H1 (cell line): ENCODE results near the gene TMEM59L. TPM values are rescaled to one million over a fixed set of nuclear protein-coding genes. Genes with fewer than 3 reads are reported as not detected.

ENCODE experiments used
- CTCF ChIA-PET: fragments of 300-600 bp; sonication (Branson Sonifier 250); formaldehyde crosslinking; loops from one replicate; lab custom pipeline; 2021; ENCODE audit not compliant: partially characterized antibody; lab: Charles Lee
- POLR2A ChIA-PET: fragments of 300-600 bp; sonication (Branson Sonifier 250); formaldehyde crosslinking; loops from one replicate; lab custom pipeline; 2021; ENCODE audit warnings: inconsistent platforms; ENCODE audit not compliant: partially characterized antibody; lab: Charles Lee
- DNase-seq, 2 experiments: peaks; one replicate each; pipeline versions ENCODE4 v3.0.0 to v3.0.0-alpha.2; 2010 to 2022; ENCODE audit warnings: low spot score in 2 of 2, low read depth in 1 of 2, mixed read lengths in 1 of 2
- FAIRE-seq: peaks from 2 replicates; lab custom pipeline; 2011; peaks lifted over from hg19 to GRCh38; lab: Jason Lieb, UNC
- H2AFZ ChIP-seq: 2 replicates; pipeline ENCODE4 v1.8.1; 2012; ENCODE audit warnings: low read length, inconsistent platforms
- H2AK5ac ChIP-seq: 2 replicates; pipeline ENCODE4 v1.6.1; 2013; ENCODE audit warnings: low read depth, low read length
- H2BK120ac ChIP-seq: replicated peaks from 2 replicates; pipeline ENCODE3; 2013; ENCODE audit warnings: low read depth, low read length, inconsistent platforms
- H2BK12ac ChIP-seq: 2 replicates; pipeline ENCODE4 v1.6.1; 2013; ENCODE audit warnings: low read depth, low read length
- H2BK15ac ChIP-seq: 2 replicates; pipeline ENCODE4 v1.6.1; 2013; ENCODE audit warnings: low read length
- H2BK20ac ChIP-seq: 2 replicates; pipeline ENCODE4 v1.6.1; 2013; ENCODE audit warnings: low read length
- H2BK5ac ChIP-seq: 2 replicates; pipeline ENCODE4 v1.6.1; 2013; ENCODE audit warnings: low read depth, low read length
- H3K14ac ChIP-seq: 2 replicates; pipeline ENCODE4 v1.6.1; 2013; ENCODE audit warnings: inconsistent platforms; ENCODE audit not compliant: insufficient read length
- H3K18ac ChIP-seq: 2 replicates; pipeline ENCODE4 v1.6.1; 2013; ENCODE audit warnings: low read length; ENCODE audit errors: extremely low read depth
- H3K23ac ChIP-seq: 2 replicates; pipeline ENCODE4 v1.6.1; 2013; ENCODE audit warnings: inconsistent platforms; ENCODE audit not compliant: insufficient read length
- H3K23me2 ChIP-seq: 2 replicates; pipeline ENCODE4 v1.6.1; 2013; ENCODE audit warnings: low read depth, low read length
- H3K27ac ChIP-seq: 2 replicates; pipeline ENCODE4 v1.6.1; 2011; ENCODE audit warnings: low read depth, low read length, inconsistent platforms
- H3K27me3 ChIP-seq, 4 experiments: replicated peaks in 1 of 4; 1 replicate in 1 of 4; 2 replicates in 3 of 4; pipeline versions ENCODE4 v1.6.1 to v1.8.1; 2011 to 2013; ENCODE audit warnings: low read length in 3 of 4, mild to moderate bottlenecking in 3 of 4, inconsistent platforms in 2 of 4, mixed read lengths in 2 of 4, moderate library complexity in 1 of 4; ENCODE audit not compliant: control insufficient read depth in 3 of 4, insufficient read depth in 3 of 4; ENCODE audit errors: extremely low read depth in 1 of 4
- H3K36me3 ChIP-seq, 4 experiments: 2 replicates each; pipeline versions ENCODE4 v1.6.1 to v1.8.1; 2011 to 2013; ENCODE audit warnings: mild to moderate bottlenecking in 4 of 4, low read length in 3 of 4, moderate library complexity in 2 of 4, control low read depth in 1 of 4, inconsistent platforms in 1 of 4; ENCODE audit not compliant: insufficient read depth in 4 of 4, control insufficient read depth in 2 of 4
- H3K4ac ChIP-seq: replicated peaks from 2 replicates; pipeline ENCODE3; 2013; ENCODE audit warnings: low read length, low read depth, mixed read lengths, inconsistent platforms; ENCODE audit not compliant: insufficient read length
- H3K4me1 ChIP-seq, 4 experiments: replicated peaks in 1 of 4; 1 replicate in 1 of 4; 2 replicates in 3 of 4; pipeline versions ENCODE4 v1.6.1 to v1.8.1; 2011 to 2013; ENCODE audit warnings: low read length in 3 of 4, inconsistent platforms in 2 of 4, mixed read lengths in 1 of 4; ENCODE audit not compliant: insufficient read depth in 4 of 4, control insufficient read depth in 3 of 4
- H3K4me2 ChIP-seq, 2 experiments: 2 replicates each; pipeline versions ENCODE4 v1.6.1 to v1.8.1; 2011 to 2013; ENCODE audit warnings: low read depth in 2 of 2, low read length in 2 of 2, control low read depth in 1 of 2, inconsistent platforms in 1 of 2, mild to moderate bottlenecking in 1 of 2; ENCODE audit not compliant: insufficient read depth in 1 of 2
- H3K4me3 ChIP-seq, 4 experiments: fragments of 200-600, 300-600 bp in 1 of 4; sonication (generic), shearing (Covaris generic), sonication (Bioruptor Twin) in 1 of 4; 2 replicates each; pipeline versions ENCODE4 v1.5.1 to v1.8.1; 2011 to 2016; ENCODE audit warnings: low read length in 4 of 4, low read depth in 3 of 4, control low read depth in 2 of 4, inconsistent platforms in 2 of 4, mild to moderate bottlenecking in 2 of 4, mixed read lengths in 1 of 4, moderate library complexity in 1 of 4; ENCODE audit not compliant: insufficient read depth in 2 of 4; ENCODE audit errors: extremely low read depth in 1 of 4
- H3K56ac ChIP-seq: replicated peaks from 2 replicates; pipeline ENCODE3; 2013; ENCODE audit warnings: low read depth, mild to moderate bottlenecking, mixed read lengths, low read length, inconsistent platforms; ENCODE audit not compliant: insufficient read length
- H3K79me1 ChIP-seq: 2 replicates; pipeline ENCODE4 v1.6.1; 2013; ENCODE audit warnings: low read depth, low read length, control low read depth
- H3K79me2 ChIP-seq, 2 experiments: 2 replicates each; pipeline versions ENCODE4 v1.6.1 to v1.8.1; 2012 to 2013; ENCODE audit warnings: low read length in 2 of 2, mild to moderate bottlenecking in 2 of 2, inconsistent platforms in 1 of 2; ENCODE audit not compliant: insufficient read depth in 2 of 2, control insufficient read depth in 1 of 2
- H3K9ac ChIP-seq, 4 experiments: replicated peaks in 1 of 4; 1 replicate in 1 of 4; 2 replicates in 3 of 4; pipeline versions ENCODE4 v1.6.1 to v1.8.1; 2011 to 2013; ENCODE audit warnings: low read depth in 3 of 4, low read length in 3 of 4, control low read depth in 2 of 4, mild to moderate bottlenecking in 2 of 4, moderate library complexity in 2 of 4, inconsistent platforms in 1 of 4; ENCODE audit errors: extremely low read depth in 1 of 4
- H3K9me3 ChIP-seq, 2 experiments: 2 replicates each; pipeline versions ENCODE4 v1.6.1 to v1.8.1; 2012 to 2013; ENCODE audit warnings: mild to moderate bottlenecking in 2 of 2, moderate library complexity in 2 of 2, control low read depth in 1 of 2, inconsistent platforms in 1 of 2, low read depth in 1 of 2, low read length in 1 of 2, mixed read lengths in 1 of 2; ENCODE audit not compliant: insufficient read depth in 2 of 2
- H4K20me1 ChIP-seq, 2 experiments: replicated peaks in 1 of 2; 2 replicates each; pipeline versions ENCODE3 to v1.8.1; 2011 to 2013; ENCODE audit warnings: inconsistent platforms in 2 of 2, low read length in 2 of 2, mild to moderate bottlenecking in 1 of 2; ENCODE audit not compliant: insufficient read depth in 2 of 2, control insufficient read depth in 1 of 2
- H4K5ac ChIP-seq: 2 replicates; pipeline ENCODE4 v1.6.1; 2013; ENCODE audit warnings: low read length, low read depth, mixed read lengths, inconsistent platforms; ENCODE audit not compliant: insufficient read length
- H4K8ac ChIP-seq: 2 replicates; pipeline ENCODE4 v1.8.0; 2013; ENCODE audit warnings: mild to moderate bottlenecking, moderate library complexity, low read length, inconsistent platforms; ENCODE audit not compliant: insufficient read depth; ENCODE audit errors: extremely low read depth
- H4K91ac ChIP-seq: replicated peaks from 2 replicates; pipeline ENCODE3; 2013; ENCODE audit warnings: low read length, mixed read lengths, inconsistent platforms; ENCODE audit not compliant: insufficient read length
- NRF1 ChIP-seq: IDR thresholded peaks from 2 replicates; pipeline ENCODE4 v1.6.1; 2011; ENCODE audit warnings: mild to moderate bottlenecking, low read depth, low read length, improper control_type of control experiment
- RXRA ChIP-seq: IDR thresholded peaks from 2 replicates; pipeline ENCODE4 v1.6.1; 2011; ENCODE audit warnings: low read depth, mild to moderate bottlenecking, low read length, moderate library complexity; ENCODE audit not compliant: insufficient read depth
- WGBS, 2 experiments: shearing (Covaris generic) in 1 of 2; methylation state at CpG; one replicate each; pipeline versions ENCODE4 v1.1.6 to v1.1.7; 2013 to 2015; ENCODE audit warnings: low lambda C conversion rate in 2 of 2, mixed read lengths in 2 of 2, inconsistent platforms in 1 of 2, low coverage in 1 of 2, missing lambda C conversion rate in 1 of 2; ENCODE audit not compliant: insufficient replicate concordance in 2 of 2, insufficient coverage in 1 of 2, insufficient read length in 1 of 2; ENCODE audit errors: extremely low coverage in 1 of 2, missing lambda C conversion rate in 1 of 2; 5-methylcytosine and 5-hydroxymethylcytosine counted together
- polyA plus RNA-seq, 7 experiments: library from polyadenylated mRNA; depleted of rRNA in 3 of 7; stranded (reverse) in 5 of 7; unstranded in 2 of 7; fragments of >200 nt in 5 of 7; fragments of 200-250 nt in 2 of 7; gene quantifications; 1 replicate in 5 of 7; 2 replicates in 1 of 7; 4 replicates in 1 of 7; pipeline versions ENCODE4 v1.2.1 to v1.2.3, GENCODE V29; 2011 to 2013; ENCODE audit warnings: missing spikeins in 2 of 7, mixed read lengths in 2 of 7
- total RNA-seq: library from RNA; stranded (reverse); fragmentation: NEBNext Ultra II Directional; extraction: Animal tissue kit (Norgen Biotek cat#: 25700); gene quantifications from 2 replicates; pipeline ENCODE4 v1.2.1, GENCODE V29; 2021

The TMEM59L gene
- total and polyA plus RNA-seq, 2 of the 8 experiments (the other 6 are each of a cell fraction or from before 2014, with no cell fraction given), result 4.0 to 12.2 TPM

DNA sequence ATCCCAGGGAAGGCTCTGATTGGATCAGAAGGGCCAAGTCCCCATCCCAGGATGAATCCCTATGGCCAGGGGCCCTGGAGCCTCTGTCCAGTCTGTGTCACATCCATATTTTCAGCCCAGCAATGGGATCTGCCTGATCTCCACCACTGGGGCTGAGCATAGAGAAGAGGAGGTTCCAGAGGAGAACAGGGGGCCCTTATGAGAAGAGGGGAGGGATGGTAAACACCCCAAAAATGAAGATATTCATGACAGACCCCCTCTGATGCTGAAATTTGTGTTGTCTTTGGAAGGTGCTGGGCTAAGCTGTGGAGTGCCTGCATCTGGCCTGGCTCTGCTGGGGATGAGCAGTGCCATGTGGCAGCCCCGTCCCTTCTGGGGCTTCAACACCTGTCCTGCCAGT is 38.6 kb downstream of the TMEM59L start:
- POLR2A ChIA-PET, result interaction anchor here (1.2 kb wide), 1 partner anchor 59 kb away, joined by 3 read pairs; no protein-coding TSS in a partner anchor
- Histone ChIP-seq H3K4me1 (peaks cover 0 to 13% (median under 1%) of the 10 kb centered on the region in 4 experiments; a peak in 3 of 7 replicates), H4K91ac (no peak overlapping the region), H2BK20ac (no peak overlapping the region), H3K79me2 (peaks cover 0 to 3% of the 10 kb centered on the region in 2 experiments; a peak in 1 of 4 replicates), H2AFZ (no peak overlapping the region), H4K5ac (no peak overlapping the region), H4K20me1 (peaks cover 9 to 44% of the 10 kb centered on the region in 2 experiments), H2BK12ac (no peak overlapping the region), H2BK5ac (no peak overlapping the region), H3K18ac (no peak overlapping the region), H3K79me1 (peaks cover 19% of the 10 kb centered on the region), H3K36me3 (no peaks in the 10 kb centered on the region), H2AK5ac (no peak overlapping the region), H2BK15ac (no peak overlapping the region), H3K27ac (no peak overlapping the region), H3K14ac (no peak overlapping the region), H2BK120ac (no peak overlapping the region), H4K8ac (0 out of 2 replicates have a peak overlapping the region, but pooled peaks have one; percentile 57), H3K23ac (no peak overlapping the region), H3K9ac (no peak overlapping the region), H3K4me3 (no peak overlapping the region), H3K4me2 (no peak overlapping the region), H3K27me3 (no peaks in the 10 kb centered on the region), H3K23me2 (peaks cover 13% of the 10 kb centered on the region; the same call in 1 of the 2 replicates), H3K9me3 (no peaks in the 10 kb centered on the region), H3K56ac (no peak overlapping the region), H3K4ac (no peak overlapping the region)
- WGBS, 2 experiments, result 88% methylated on average over 1 of the region's 1 CpG; no CpG with 5 or more reads in 1 of the 2 experiments
- FAIRE-seq, result no peak
- no peak for DNase-seq
- CTCF ChIA-PET, result interaction anchor here (0.7 kb wide), 1 partner anchor 161 kb away, joined by 3 read pairs; no protein-coding TSS in a partner anchor
- TF ChIP-seq NRF1 (no peak), RXRA (no peak)
